GM12872 (cell line): ENCODE results near the gene GALK2.

Source experiments
- TF ChIP-seq, protein P1 (sequence below): IDR thresholded peaks from 3 replicates; pipeline ENCODE4 v1.5.1; 2011; ENCODE audit warnings: low read depth, mild to moderate bottlenecking, low read length, moderate library complexity; ENCODE audit not compliant: insufficient read depth

The GALK2 gene

DNA sequence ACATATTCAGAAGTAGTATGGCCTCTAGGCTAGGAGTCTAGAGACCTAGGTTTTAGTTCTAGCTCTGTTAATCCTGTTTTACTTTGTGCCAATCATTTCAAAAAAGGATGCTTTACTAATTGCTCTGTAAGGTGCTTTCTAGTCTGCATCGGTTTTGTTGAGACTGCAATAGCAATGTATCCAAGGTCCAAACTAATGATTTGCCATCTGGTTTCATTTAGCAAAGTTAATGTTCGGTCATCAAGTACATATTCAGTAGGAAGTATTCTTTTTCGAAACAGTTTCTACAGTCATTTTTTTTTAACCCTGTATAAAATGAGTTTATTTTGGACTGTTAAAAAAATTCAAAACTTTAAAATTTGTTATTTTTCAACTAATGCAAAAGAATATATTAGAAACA, 2.0 kb upstream of the GALK2 start:
- TF ChIP-seq, protein P1, sequence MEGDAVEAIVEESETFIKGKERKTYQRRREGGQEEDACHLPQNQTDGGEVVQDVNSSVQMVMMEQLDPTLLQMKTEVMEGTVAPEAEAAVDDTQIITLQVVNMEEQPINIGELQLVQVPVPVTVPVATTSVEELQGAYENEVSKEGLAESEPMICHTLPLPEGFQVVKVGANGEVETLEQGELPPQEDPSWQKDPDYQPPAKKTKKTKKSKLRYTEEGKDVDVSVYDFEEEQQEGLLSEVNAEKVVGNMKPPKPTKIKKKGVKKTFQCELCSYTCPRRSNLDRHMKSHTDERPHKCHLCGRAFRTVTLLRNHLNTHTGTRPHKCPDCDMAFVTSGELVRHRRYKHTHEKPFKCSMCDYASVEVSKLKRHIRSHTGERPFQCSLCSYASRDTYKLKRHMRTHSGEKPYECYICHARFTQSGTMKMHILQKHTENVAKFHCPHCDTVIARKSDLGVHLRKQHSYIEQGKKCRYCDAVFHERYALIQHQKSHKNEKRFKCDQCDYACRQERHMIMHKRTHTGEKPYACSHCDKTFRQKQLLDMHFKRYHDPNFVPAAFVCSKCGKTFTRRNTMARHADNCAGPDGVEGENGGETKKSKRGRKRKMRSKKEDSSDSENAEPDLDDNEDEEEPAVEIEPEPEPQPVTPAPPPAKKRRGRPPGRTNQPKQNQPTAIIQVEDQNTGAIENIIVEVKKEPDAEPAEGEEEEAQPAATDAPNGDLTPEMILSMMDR = no peak

DNA sequence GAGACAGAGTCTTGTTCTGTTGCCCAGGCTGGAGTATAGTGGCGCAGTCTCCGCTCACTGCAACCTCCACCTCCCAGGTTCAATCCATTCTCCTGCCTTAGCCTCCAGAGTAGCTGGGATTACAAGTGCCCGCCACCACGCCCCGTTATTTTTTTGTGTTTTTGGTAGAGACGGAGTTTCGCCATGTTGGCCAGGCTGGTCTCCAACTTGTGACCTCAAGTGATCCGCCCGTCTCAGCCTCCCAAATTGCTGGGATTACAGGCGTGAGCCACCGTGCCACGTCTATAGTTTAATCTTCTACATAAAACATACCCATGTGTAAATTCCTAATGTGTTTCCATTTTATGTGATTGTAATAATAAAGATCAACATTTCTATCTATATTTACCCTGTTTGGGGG, 1.7 kb downstream of the GALK2 start:
- TF ChIP-seq, protein P1 = no peak

DNA sequence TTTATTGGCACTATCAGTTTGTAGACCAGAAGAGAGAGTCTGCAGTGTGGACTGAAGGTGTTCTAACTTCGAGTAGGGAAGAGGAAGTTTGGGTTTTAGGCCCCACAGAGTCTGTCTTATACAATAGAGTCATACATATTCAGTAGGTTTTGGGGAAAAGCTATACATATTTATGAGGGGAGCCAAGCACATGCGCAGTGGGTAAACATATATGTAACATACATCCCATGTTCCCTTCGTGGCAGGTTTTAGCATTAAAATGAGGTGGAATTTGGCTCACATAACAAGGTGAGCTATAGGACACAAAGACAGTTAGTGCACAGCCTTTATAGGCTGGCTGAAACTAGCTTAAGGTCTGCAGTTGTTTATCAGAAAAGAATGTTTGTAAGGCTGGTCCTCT, 4.9 kb downstream of the GALK2 start:
- TF ChIP-seq, protein P1 = no peak

DNA sequence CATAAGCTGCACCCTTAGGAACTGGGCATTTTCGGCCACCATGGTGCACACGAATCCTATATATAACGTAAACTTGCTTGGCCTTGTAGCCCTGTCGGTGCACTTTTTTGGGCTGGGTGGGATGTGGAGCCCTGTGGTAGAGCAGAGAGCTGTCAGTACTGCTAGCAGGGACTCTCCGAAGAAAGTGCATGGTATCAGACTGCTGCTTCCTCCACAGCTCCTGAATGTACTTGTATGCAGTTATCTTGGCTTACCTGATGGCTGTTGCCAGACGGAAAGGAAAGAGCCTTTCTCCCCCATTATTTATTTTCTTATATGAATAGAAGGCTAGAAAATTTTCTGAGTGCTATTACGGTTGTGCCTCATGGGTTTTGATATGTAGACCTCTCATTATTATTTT, 8.4 kb downstream of the GALK2 start:
- TF ChIP-seq, protein P1 = no peak

DNA sequence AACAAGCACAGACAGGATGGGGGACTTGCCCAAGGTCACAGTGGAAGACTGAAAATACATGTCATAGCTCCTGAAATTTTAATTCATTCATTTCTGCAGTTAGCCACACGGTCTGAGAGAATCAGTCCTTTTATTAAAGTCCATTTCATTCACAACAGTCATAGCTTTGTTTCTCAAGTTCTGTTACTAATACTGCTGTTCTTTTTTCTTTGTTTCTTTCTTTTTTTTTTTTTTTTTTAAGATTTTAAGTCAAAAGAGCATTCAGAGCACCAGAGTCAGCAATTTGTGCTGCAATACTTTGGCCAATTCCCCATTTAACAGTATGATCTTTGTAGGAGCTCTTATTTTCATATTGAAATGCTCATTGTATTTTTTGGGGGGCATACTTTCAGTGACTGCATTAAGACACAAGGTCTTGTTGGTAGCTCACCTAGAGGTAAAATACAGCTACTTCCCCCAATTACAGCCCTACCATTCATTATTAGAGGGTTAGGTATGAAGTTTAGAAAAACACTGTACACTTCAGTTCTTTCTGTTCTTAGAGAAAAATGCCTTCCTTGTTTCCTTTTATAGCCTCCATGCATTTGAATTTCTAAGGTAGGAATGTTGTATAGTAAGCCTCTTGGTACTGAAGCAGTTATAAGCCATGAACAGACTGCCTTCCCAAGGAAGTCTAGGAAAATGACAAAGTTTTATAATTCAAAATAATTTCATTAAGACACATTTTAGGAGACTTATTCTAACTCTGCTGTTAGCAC, 9.6 kb downstream of the GALK2 start:
- TF ChIP-seq, protein P1 = no peak

DNA sequence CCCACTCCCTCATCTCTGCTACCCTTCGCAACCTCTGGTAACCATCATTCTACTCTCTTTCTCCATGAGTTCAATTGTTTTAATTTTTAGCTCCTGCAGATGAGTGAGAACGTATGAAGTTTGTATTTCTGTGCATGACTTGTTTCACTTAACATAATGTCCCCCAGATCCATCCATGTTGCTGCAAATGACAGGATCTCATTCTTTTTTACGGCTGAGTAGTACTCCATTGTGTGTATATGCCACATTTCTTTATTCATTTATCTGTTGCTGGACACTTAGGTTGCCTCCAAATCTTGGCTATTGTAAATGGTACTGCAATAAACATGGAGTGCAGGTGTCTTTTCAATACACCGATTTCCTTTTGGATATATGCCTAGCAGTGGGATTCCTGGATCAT, 12.1 kb downstream of the GALK2 start:
- TF ChIP-seq, protein P1 = no peak

DNA sequence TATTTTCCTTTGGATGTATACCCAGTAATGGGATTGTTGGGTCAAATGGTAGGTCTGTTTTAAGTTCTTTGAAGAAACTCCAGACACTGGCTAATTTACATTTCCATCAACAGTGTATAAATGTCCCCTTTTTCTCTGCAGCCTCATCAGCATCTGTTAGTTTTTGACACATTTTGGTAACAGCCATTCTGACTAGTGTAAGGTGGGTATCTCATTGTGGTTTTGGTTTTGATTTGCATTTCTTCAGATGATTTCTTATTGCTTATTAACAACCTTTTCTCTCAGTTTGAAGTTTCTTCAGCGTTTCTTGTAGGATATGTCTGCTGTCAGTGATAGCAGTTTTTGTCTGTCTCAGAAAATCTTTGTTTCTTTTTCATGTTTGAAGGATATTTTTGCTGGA, 15.4 kb downstream of the GALK2 start:
- TF ChIP-seq, protein P1 = no peak
